DMS53 treated with DMSO at 0.1 percent for 48 hours (cell line): Measurements from ENCODE around the gene ABI1.
"Not testable (repeated sequence)": the region's sequence is repeated elsewhere in the genome, so short reads cannot be mapped to it uniquely, and the experiment has no call there.

Experiments used
- DNase-seq: peaks from one replicate; lab custom pipeline; 2025; ENCODE audit not compliant: unreplicated experiment; lab: John Stamatoyannopoulos, UW

The ABI1 gene

GRCh38 chr10:26805567-26806245 is 55.1 kb downstream of the ABI1 start:
- DNase-seq, result no peak

DNA sequence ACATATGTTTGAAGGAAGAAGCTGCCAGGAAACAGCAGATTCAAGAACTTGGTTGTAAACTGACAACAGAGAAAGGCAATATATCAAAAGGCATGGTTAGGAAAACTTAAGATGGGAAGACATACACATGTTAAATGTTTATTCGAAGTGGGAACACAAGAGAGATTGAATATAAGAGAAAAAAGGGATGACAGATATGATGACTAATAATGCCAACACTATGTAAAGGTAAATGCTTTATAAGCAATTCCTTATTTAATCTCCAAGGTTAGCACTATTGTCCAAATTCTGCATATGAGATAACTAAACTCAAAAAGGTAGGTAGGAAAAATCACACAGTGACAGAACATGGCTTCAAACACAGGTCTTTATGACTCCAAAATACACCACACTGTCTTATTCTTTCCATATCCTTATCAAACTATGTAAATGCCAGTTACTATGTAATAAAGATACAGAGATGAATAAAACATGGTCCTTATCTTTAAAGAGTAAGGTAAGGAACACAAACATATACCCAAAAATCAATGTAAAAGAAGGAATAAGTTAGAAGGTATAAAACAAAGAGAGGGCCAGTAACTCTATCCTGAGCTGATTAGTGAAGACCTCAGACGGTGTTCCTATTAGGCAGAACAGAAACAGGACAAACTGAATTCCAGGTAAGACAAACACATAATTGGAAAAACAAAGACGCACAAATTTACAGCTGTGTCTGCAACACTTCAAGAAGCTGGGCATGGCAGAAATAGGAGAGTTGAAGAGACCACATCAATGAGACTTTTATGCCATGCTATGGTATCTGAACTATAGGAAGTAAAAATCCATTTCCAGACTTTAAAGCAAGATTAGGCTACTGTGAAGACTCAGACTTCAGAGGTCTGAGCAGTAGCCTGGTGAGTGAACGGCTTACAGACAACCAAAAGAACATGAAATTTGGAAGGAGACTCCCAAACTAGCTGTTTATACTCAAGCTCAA is 56.1 kb downstream of the ABI1 start:
- no peak for DNase-seq

DNA sequence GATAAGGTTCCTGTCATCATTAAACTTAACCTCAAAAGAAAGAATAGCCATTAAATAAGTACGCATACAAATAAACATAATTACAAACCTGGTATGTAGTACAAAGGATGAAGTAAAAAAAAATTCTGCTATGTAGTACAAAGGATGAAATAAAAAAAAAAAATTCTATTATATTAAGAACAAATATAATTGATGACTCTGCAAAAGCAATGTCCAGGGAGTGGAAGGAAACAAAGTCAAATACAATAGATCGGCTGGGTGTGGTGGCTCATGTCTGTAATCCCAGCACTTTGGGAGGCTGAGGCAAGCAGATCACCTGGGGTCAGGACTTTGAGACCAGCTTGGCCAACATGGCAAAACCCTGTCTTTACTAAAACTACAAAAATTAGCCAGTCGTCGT is 56.9 kb downstream of the ABI1 start:
- DNase-seq, result no peak

GRCh38 chr10:26802527-26802926 is 58.2 kb downstream of the ABI1 start:
- DNase-seq, result no peak

DNA sequence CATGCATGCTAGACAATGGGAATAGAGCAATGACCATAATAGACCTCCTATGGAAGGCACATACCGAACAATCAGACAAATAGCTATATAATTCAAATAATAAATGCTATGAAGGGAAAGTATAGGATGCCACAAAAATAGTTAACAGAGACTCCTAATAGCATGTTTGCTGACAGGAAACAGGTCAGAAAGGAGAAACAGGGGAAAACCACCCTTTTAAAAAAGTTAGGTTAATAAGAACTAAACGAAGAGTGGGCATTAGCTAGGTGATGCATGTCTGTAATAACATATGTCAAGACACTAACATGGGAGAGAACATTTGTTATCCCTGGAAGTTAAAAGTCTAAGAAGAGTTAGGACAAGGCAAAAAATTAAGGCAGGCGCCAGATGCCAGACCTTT is 58.9 kb downstream of the ABI1 start:
- DNase-seq, result no peak

DNA sequence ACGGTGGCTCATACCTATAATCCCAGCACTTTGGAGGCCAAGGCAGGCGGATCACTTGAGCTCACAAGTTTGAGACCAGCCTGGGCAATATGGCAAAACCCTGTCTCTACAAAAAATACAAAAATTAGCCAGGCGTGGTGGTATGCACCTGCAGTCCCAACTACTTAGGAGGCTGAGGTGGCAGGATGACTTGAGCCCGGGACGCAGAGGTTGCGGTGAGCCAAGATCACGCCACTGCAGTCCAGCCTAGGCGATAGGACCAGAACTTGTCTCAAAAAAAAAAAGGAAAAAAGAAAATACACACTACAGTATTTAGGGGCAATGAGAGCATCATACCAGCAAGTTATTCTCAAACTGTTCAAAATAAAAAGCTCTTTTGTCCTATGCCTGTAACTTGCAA is 59.5 kb downstream of the ABI1 start:
- no peak for DNase-seq

GRCh38 chr10:26800468-26800867 is 60.3 kb downstream of the ABI1 start:
- DNase-seq, result no peak

GRCh38 chr10:26799342-26799741 is 61.4 kb downstream of the ABI1 start:
- DNase-seq, result no peak

GRCh38 chr10:26798298-26798697 is 62.5 kb downstream of the ABI1 start:
- no peak for DNase-seq

DNA sequence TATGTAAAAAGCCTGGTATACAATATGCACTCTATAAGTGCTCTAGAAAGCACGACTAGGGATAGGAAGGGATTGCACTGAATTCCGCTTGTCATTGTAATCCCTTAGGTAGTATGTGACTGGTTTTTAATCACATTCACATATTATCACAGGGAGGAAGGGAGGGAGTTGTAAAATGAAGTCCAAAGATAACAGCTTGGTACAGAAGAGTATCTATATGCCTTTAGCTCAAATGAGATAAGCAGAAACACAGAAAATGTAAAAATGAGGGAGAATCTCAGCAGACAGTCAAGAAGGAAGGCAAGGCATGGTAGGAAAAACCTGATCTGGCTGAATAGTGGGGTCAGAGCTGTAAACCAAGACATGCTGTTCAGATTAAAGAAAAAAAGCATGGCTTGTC is 63.4 kb downstream of the ABI1 start:
- DNase-seq, result no peak

GRCh38 chr10:26792758-26793495 is 67.8 kb downstream of the ABI1 start:
- no peak for DNase-seq

DNA sequence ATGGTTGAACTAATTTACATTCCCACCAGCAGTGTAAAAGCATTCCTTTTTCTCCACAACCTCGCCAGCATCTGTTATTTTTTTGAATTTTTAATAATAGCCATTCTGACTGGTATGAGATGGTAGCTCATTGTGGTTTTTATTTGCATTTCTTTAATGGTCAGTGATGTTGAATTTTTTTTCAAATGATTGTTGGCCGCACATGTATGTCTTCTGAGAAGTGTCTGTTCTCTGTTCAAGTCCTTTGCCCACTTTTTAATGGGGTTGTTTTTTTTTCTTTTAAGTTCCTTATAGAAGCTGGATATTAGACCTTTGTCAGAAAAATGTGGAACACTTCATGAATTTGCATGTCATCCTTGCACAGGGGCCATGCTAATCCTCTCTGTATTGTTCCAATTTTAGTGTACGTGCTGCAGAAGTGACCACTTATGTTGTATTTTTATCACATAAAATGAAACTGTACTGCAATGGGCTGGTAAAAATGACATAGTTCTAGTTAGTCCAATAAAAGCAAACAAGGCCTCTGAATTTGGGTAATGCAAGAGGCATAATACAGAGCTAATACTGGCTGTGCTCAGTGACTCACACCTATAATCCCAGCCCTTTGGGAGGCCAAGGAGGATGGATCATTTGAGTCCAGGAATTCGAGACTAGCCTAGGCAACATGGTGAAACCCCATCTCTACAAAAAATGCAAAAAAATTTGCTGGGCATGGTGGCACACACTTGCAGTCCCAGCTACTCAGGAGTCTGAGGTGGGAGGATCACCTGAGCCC is 70.3 kb downstream of the ABI1 start:
- no peak for DNase-seq

DNA sequence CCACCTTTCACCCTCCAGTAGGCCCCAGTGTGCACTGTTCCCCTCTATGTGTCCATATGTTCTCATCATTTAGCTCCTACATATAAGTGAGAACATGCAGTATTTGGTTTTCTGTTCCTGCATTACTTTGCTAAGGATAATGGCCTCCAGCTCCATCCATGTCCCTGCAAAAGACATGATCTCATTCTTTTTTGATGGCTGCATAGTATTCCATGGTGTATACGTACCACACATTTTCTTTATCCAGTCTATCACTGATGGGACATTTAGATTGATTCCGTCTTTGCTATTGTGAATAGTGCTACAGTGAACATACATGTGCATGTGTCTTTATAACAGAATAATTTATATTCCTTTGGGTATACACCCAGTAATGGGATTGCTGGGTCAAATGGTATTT is 71.0 kb downstream of the ABI1 start:
- not testable (repeated sequence) for DNase-seq

GRCh38 chr10:26787362-26787761 is 73.4 kb downstream of the ABI1 start:
- no peak for DNase-seq

GRCh38 chr10:26781797-26782196 is 79.0 kb downstream of the ABI1 start:
- no peak for DNase-seq

DNA sequence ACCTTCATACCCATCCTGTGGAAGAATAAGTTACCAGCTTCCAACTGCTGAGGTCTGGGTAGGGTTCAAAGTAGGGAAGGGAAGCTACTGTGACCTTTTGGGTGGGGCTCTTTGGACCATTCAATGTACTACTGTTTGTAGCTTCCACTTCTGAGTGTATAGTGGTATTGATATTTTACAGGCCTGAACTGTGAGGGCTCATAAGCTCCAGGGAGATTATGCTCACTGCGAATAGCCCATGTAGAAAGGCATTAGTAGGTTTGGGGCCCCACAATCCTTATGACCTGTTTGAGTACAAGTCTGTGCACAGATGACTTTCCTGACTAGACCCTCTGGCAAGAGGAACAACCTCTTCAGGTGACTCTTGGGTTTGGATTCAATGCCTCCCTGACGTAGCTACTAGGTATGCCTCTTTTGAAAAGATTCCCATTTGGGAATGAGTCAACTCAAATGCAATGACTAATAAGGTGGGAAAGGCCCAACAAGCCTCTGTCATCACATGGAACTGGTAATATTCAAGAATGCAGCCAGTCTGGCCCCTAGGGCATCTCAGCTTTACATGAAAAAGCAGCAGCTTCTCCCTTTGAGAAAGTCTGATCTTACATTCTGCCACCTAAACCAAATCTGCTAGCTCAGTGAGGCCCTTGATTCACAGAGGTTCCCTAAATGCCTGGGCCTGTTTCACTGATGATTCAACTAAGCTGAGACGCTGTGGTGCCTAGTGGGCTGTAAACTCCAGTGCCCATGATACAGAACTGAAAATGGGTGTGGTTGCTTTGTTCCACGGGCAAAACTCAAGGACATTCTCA is 79.8 kb downstream of the ABI1 start:
- DNase-seq, result no peak

DNA sequence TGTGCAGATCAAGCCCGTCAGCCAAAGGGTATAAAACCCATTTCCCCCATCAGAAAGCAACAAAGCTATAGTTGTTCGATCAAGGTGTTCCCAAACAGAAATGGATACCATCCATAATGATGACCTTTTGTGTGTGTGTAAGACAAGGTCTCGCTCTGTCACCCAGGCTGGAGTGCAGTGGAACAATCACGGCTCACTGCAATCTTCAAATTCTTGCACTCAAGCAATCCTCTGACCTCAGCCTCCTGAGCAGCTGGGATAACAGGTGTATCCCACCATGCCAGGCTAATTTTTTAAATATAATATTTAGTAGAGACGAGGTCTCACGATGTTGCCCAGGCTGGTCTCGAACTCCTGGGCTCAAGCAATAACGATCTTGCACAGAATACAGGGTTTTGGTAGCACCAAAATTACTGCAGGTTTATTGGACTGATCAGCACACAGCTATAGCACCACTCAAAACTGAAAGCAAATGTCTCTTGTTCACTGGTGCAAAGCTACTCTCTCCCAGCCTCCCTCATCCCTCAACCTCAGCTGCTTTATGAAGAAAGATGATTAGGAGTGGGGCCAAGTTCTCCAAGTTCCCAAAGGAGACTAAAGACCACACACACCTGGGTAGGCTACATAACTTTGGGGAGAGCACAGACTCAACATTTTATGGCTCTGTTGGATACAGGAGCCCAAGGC is 80.5 kb downstream of the ABI1 start:
- DNase-seq, result no peak

- peak; percentile 45 for DNase-seq
These were observed 81.4 kb downstream of the ABI1 start for GRCh38 chr10:26779176-26779860.

- no peak for DNase-seq
These were observed 83.1 kb downstream of the ABI1 start for GRCh38 chr10:26777686-26778085.
